GM21737 (cell line): ENCODE measurements around the gene HLCS.
"Not testable (repeated sequence)": the region's sequence is repeated elsewhere in the genome, so short reads cannot be mapped to it uniquely, and the experiment has no call there.

Experiments used
- ATAC-seq: cut with Tn5 transposase; IDR thresholded peaks from one replicate; pipeline ENCODE4 v1.9.1; 2021; ENCODE audit warnings: mild to moderate bottlenecking, moderate library complexity; ENCODE audit not compliant: unreplicated experiment

The HLCS gene

DNA sequence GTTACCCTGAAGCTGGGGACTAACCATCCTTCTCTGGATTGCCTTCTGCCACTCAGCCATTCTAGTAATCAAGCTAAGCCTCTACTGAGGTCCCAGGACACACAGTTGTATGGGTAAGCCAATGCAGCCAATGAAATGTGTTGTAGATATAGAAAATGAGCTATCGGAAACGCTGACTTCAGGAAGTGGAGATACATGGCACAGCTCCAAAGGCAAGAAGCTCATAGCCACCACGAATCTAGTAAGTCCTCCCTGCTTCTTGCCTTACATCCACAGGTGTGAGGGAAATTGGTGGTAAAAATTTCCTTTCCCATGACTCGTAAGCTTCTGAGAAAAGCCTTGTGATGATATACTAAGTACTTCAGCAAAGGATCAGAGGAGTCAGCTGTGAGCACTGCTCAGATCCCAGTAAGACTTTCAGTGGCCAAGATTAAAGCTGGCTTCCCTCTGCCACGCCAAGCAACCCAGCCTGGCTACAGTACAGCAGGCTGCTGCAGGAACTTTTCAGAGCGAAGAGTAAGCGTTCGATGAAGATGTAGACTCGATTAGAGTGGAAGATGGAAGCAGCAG, 149.8 kb downstream of the HLCS start:
- ATAC-seq = no peak

DNA sequence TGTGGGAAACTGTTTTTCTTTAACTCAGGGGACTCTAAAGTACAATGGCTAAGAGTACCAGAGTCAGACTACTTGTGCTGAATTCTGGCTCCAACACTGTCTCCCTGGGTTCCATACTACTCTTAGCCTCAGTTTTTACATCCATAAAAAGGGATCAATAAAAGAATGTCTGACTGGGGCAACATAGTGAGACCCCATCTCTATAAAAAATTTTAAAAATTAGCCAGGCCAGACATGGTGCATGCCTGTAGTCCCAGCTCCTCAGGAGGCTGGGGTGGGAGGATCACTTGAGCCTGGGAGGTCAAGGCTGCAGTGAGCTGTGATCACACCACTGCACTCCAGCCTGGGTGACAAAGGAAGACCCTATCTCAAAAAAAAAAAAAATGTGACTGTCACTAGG, 150.4 kb downstream of the HLCS start:
- not testable (repeated sequence) for ATAC-seq

DNA sequence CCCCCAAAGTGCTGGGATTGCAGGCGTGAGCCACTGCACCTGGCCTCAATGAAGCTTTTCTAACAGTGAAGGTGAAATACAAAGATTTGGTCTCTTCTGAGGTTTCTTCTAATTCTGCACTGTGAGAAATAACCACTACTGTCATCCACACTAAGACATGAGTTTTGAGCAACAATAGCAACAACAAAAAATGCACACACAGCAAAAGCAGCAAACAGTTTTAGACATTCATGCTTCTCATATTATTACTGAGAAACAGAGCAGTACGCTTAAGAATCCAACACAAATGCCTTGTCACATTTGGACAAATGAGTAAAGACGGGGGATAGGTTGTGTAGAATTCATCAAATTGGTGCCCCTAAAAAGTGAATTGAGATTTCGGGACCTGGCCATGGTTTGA, 151.2 kb downstream of the HLCS start:
- ATAC-seq = no peak

DNA sequence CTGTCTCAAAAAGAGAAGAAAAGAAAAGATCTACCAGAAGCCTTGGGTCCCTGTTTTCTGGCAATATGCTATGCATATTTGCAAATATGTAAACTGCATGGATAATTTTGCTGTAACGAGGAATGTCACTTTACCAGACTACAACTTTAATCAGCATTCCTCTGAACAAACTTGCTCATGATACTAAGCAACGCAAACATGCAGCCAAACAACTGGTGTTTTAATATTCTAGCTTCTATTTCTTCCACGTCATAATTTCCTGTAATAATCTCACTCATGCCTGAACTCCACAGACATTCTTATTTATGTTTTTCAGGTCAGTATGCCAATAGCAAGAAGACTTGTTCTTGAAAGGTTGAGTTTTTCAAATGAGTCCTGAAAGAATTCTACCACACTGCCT, 153.4 kb downstream of the HLCS start:
- ATAC-seq = no peak

DNA sequence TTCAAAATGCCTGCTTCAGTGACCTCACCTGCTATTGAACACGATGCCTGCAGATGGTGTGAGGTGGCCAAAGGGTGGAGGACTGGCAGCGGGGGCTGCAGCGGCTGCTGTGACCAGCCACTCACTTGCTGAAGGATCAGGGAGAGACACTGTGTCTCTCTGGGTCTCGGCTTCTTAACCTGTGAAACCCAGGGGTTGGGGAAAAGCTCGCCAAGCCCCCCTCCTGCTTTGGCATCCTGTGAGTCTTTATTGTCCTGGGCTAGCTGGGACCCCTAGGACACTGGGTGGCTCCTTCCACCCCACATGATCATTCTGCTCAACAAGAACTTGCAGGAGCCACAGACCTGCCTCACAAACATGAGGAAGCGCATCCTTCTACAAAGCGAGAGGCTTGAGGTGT, 154.7 kb downstream of the HLCS start:
- no peak for ATAC-seq

DNA sequence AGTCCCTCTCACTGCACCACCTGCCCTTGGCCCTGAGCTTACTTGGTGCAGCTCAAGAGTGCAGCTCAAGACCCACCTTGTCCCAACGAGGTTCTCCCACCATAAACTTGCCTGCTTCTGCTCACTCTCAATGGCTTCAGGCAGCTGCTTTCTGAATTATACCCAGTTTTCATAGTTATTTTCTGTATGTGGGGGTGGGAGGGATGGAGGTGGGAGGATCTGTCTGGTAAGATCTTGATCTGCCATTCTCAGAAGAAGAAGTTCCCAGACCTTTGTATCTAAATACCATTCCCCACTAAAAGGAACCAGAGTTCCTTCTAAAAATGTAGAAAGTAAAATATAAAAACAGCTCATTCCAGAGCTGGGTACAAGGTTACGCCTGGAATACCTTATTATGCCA, 156.0 kb downstream of the HLCS start:
- ATAC-seq = no peak

DNA sequence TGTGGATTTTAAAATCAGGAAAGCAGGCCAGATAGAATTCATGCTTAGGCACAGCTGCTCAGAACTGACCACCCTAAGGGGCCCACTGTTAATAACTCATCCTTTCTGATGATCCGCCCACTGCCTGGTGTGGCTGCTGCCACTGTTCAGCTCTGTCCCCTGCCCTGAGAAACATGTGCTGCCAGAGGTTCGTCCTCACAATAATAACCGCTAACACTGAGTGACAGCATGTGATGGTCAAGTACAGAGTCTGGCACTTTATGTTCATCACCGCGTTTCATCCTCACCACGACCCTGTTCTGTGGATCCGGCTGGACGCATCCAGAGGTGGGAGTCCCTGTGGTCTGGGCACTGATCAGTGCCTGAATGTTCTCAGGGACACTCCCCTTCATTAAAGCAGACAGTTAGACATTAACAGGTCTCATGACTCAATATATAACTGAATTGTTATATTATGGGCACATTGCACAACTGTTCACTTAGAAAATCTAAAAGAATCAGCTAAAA, 159.0 kb downstream of the HLCS start:
- ATAC-seq = no peak

DNA sequence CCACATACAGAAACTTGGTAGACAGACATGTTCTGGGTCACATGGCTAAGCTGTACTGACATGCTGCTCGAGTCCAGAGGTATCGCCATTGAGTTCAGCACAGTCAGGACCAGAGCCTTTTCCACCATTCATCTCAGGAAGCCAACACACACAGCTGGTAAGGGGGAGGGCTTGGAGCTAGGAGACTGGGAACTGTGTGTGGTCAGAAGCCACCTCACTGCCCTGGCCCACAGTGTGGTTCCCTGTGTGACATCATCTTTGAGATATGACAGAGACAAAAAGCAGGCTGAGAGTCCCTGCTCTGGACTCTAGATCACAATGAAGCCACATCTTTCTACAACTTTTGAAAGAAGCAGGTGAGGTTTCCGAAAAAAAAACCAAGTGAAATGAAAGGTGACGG, 160.4 kb downstream of the HLCS start:
- no peak for ATAC-seq

DNA sequence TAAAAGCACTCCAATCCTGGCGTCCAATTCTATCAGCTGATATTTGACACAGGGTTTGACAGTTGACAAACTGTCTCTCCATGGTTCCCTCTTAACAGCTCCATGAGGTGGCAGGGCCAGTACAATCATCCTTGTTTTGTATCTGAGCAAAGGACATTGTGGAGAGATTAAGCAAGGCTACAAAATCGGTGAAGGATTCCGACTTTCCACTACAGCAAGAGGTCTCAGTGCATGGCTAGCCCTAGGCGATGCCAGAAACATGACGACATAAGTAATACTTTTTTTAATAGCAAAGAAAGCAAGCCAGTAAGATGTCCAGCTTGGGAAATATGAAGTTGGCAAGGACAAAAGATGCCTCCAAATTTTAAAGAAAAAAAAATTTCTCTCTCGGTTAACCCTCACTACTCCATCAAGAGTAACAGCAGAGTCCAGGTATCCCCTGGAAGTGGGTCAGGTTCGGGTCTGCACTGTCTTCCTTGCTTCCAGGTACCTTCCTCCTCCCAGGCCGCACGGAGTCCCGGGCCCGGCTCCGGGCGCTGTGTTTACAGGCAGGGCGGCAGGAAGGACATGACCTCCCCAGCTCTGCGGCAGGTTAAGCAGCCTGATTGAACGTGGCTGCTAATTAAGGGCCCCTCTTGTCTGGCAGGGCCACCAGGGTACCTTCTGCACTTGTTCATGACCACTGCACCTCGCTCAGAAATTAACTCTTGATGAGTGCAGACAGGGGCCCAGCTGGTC, 161.4 kb downstream of the HLCS start:
- ATAC-seq = no peak

DNA sequence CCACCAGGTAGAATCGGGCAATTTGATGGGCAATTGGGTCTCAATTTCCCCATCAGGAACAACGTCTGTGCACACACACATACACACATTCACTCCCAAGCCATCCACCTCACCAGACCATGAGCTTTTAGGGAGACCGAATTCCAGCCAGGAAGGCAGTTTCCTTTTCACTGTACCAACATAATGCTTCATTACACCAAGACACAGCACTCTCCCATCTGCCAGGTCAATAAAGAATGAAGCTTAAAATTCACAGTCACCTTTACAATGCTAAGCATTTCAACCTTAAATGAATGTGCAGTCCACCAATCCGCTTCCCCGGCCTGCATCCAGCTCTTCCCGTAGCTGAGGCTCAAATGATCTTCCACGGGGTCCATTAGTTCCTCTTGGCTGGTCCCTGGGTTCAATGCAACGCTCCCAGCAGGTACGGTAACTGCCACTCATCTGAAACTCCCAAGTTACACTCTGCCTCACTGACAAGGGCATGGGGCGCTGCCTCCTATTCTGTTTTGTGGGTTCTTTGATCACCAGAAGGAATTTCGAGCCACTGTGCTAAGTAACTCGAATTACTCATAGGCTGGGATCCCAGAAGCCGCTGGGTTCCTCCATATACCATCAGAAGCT, 162.5 kb downstream of the HLCS start:
- ATAC-seq = no peak

DNA sequence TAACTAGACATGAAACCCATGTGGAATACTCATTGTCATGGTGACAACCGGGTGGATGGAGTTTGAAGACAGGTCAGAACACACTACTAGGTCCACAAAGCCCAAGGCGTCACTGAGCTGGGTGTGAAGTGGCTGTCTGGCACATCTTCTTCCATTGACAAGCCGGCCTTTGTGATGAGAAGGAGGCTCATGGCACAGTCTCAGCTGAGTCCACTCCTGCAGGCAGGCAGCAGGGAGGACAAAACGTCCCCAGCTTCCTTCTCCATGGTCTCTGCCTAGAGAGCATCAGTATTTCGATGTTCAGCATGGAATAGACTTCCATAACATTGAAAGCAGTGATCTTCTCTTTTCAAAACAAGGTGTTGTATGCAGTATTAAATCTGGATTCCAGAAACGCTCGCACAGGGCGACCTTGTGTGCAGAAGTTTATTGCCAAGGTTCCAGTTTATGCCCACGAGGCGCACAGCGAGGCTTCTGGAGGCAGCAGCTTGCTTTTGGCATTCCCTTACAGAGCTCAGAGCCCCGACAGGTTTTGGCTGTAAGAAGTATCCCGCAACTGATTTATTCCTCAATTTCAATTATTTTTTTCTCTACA, 163.3 kb downstream of the HLCS start:
- ATAC-seq = no peak

DNA sequence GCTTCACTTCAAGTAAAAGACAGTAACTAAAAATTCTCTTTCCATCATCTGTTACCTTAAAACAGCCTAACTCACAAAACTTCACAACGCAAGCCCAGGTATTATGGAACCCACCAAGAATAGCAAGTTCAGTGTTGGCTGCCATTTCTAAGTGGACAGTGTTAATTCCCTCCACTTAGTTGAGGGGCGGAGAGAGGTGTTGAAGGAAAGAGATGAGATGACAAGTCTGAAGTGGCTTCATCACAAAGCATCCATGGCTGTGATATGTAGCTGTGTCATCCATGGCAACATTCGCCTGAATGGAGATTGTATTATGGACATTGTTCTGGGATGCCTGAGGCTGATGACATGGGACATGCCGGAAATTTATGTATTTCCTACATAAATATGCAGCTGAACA, 165.7 kb downstream of the HLCS start:
- no peak for ATAC-seq

DNA sequence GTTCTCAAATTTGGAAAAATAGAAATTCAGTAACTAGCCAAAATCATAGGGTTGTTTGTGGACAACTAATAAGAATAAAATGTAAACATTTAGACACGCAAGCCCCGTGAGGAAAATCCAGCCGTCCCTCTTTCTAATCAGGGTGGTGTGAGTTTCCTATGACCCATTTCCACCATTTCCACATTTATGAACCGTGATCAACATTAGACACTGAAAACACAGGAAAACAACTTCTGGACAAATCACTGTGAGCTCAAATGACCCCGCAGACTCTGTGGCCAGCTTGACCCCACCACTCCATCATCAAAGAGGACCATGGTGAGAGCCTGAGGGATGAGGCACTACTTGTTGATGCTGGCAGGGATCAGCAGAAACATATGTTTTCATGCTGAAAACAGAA, 166.6 kb downstream of the HLCS start:
- no peak for ATAC-seq

DNA sequence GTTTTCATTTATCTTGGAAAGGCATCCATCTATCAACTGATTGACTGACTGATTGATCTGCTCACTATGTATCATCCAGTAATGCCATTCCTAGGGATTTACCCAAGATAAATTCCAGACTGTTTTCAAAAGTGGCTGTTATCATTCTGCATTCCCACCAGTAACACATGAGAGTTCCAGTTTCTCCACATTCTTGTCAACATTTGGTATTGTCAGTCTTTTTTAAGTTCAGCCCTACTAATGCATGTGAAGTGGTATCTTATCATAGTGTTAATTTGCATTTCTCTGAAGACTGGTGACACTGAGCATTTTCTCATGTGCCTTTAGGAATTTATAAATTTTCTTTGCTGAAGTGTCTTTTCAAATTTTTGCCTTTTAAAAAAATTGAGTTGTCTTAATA, 168.0 kb downstream of the HLCS start:
- ATAC-seq = no peak

DNA sequence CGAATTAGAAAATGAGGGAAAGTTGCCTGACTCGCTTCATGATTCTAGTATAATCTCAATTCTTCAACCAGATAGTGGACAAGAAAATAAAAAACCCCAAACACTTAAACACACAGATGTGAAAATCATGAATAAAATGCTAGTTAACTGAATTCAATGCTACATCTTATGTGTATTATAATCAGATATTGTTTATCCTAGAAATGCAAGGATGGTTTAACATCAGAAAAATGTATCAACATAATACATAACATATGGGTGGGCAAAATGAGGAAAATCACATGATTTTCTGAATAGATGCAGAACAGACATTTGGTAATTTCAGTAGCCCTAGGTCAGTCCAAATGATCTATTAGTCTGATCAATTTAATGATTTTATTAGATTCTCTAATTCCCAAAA, 170.4 kb downstream of the HLCS start:
- no peak for ATAC-seq

DNA sequence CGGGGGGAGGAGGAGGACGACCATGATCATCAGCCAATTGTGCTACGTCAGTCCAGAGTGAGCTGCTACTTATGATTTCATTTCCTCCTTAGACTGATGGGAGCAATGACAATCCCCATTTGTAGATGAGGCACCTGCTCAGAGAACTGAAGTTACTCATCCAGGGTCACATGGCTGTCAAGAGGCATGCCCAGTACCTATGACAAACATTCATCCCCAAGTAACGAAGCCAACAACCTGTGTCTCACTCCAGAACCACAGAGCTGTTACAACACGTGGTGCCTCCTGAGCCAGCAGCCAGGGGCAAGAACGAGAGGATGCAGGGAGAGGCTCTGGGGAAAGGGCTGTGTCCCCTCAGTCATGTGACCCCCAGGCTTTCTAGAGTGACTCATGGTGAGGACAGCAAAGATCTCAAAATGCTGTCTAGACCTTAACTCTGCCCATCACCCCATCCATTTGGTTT, 173.9 kb downstream of the HLCS start:
- no peak for ATAC-seq

DNA sequence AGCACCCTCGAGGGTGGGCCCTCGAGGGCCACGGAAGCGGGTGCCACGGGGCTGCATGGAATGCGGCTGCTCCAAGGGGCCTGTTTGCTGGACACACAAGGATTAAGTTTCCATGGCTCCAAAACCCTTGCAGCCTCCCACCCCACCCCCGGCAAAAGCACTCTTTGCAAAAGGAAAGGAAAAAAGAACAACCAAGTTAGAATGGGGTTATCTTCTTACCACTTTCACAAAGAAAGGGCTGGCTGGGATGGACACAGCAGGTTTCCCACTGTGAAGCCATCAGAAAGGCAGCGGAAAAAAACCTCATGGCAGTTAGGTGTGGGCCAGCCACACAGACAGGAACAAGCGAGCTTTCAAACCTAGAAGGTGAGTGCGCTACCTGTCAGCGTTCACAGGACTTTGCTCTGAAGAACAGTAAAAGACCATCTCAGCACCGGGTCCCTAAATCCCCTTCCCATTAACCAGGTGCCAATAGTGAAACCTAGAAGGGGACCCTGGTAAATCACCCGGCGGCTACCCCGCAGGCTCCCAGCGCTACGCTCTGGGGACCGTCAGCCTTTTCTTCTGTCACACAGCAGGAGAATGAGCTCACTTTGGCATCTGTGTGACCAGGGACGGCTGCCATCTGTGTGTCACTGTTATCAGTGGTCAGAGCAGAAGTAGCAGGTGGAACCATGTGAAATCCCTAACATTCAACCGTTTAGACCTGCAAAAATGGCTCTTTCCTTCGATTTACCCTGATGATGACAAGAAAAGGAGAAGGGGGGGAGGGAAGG, 174.6 kb downstream of the HLCS start:
- no peak for ATAC-seq

DNA sequence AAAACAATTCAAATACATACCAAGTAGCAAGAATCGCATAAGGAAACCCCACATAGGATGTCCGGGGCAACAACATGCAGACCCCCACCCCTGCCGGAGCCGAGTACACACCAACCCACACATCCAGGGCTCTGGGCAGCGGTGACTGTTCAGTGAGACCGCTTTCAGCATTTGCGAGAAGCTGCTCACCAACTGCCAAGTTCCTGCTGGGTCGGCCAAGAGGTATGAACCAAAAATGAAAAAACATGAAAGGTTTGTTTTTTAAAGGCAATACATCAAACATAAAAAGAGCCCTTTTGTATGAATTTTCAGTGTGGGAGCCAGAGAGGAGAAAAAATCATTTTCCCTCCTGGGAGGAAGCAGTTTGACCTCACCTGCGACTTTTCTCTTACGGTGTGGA, 175.3 kb downstream of the HLCS start:
- ATAC-seq = no peak

DNA sequence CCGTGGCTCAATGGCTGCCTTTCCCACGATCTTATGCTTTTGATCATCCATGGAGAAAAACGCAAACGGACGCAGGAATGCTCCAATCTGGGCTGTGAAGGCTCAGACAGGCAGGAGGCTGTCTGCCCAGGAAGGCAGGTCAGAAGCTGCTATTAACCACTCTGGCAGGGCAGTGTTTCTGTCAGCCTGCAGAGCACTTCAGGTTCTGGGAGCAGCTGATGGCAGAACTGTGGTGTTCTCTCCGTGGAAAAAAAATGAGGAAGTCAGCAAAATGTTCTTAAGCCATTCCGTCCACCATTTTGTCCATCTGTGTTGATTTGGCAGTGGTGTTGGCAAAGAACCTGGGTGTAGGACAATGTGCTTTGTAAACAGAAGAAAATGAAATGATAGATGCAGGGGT, 175.9 kb downstream of the HLCS start:
- no peak for ATAC-seq

DNA sequence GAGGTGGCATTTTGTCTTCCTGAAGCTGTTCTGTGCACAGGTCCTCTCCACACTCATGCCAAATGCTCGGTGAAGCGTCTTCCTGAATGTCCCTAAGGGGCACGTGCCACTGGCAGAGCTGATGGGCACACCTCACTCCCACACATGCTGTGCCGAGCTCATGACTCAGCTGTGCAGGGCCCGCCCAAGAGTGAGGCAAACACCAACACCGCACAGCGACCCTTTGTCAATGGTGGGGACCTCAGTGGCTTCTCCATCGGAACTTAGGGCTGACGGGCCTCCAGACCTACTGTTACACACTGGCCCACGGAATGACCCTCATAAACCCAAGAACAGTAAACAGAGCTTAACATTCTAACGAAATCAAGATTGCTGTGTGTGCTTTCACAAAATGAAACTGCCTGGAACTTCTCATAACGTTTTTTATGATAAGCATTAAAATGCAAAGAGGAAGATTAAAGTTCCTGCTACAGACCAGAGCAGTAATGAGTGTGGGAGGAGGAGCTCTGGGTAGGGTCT, 178.3 kb downstream of the HLCS start:
- ATAC-seq = no peak

DNA sequence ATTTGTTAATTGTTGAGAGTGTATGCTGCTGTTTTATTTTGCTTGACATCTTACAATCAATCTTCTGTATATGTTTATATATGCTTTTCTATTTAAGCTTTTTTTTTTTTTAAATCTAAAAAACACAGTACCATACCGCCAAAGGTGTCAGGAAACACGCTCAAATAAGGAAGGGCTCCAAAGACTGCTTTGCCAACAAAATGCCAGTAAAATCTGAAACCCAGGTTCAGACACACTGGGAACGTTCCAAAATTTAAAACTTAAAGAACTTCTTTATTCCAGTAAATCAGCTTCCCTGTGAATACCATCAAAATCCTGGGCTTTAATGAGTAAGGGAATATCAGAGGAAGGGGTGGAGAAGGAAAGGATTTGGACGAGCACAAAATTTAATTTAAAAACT, 180.3 kb downstream of the HLCS start:
- no peak for ATAC-seq
